ENCODE data around the gene NEIL3. TPM values are rescaled to one million over a fixed set of nuclear protein-coding genes. Genes with fewer than 3 reads are reported as not detected.

NEIL3 gene
- total and polyA plus RNA-seq, 2 donors (not counting 1 experiment from before 2014, with no cell fraction given), result 0.15 TPM; not detected in 1

GRCh38 chr4:177356921-177357320, 47.2 kb downstream of the NEIL3 start:
- no peaks in the 10 kb centered on the region for H3K27me3 Mint-ChIP-seq
- CTCF ChIA-PET, result no interaction called here
- POLR2A ChIA-PET, result no interaction called here

DNA sequence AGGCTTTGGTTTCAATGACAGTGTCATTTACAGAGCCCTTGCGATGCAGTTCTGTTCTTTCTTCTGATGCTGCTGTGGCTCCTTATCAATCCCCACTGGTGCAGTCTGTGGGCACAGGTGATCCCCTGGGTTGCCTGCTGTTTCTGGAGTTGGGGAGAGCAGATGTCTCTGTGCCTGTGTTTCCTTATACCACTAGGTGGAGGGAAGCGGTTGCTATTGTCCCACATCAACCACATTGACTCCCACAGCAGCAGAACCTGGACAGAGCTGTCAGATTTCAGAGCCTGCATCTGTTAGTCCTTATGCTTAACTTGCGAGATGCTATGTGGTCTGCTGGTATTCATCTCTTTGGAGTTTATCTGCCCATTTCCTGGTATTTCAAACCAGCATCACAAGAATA, 57.7 kb downstream of the NEIL3 start:
- no peak overlapping the region for H3K4me2 ChIP-seq (replicated peaks; ENCODE audit: low read depth, low read length, poor library complexity, severe bottlenecking)
- DNase-seq (no peak), ATAC-seq (ENCODE audit: low read depth) (no peak)
- no peak for TF ChIP-seq EZH2 (IDR thresholded peaks at IDR 0.05; ENCODE audit: borderline replicate concordance, insufficient read depth, low read depth, low read length, poor library complexity, severe bottlenecking)
- no peak for TF ChIP-seq CTCF (IDR thresholded peaks at IDR 0.05)
- no peaks in the 10 kb centered on the region for H3K36me3 ChIP-seq (replicated peaks in 1 of 2; ENCODE audit: control extremely low read depth in 1 of 2, control insufficient read depth in 1 of 2, extremely low read depth in 1 of 2, insufficient read depth in 2 of 2, low read length in 1 of 2)
- H3K4me3 ChIP-seq (ENCODE audit: control extremely low read depth in 1 of 5, extremely low read depth in 1 of 5, insufficient read depth in 1 of 5, low read depth in 2 of 5, low read length in 4 of 5), result no peak overlapping the region
- Mint-ChIP-seq H3K4me3 (no peak overlapping the region), H3K27me3 (no peaks in the 10 kb centered on the region), H3K27ac (no peak overlapping the region), H3K9me3 (ENCODE audit: insufficient read depth) (no peaks in the 10 kb centered on the region), H3K4me1 (no peaks in the 10 kb centered on the region)
- no peak overlapping the region for H3K9ac ChIP-seq (ENCODE audit: low read length)
- ChIA-PET CTCF (no interaction called here), POLR2A (no interaction called here)
- H4K20me1 ChIP-seq (ENCODE audit: control insufficient read depth, insufficient read depth, low read length, poor library complexity, severe bottlenecking), result no peaks in the 10 kb centered on the region
- H3K9me3 ChIP-seq (ENCODE audit: control extremely low read depth in 1 of 3, control insufficient read depth in 2 of 3, insufficient read depth in 1 of 3, low read length in 2 of 3), result peaks cover 0 to 4% (median 0%) of the 10 kb centered on the region in 3 donors
- H3K79me2 ChIP-seq (ENCODE audit: control insufficient read depth, insufficient read depth, low read length), result no peaks in the 10 kb centered on the region
- no peaks in the 10 kb centered on the region for H3K27me3 ChIP-seq (replicated peaks in 1 of 4; ENCODE audit: control extremely low read depth in 1 of 4, control insufficient read depth in 3 of 4, insufficient read depth in 4 of 4, low read length in 3 of 4)
- intact Hi-C loops (cut with micrococcal nuclease), result no loop called here
- no peak overlapping the region for H2AFZ ChIP-seq (ENCODE audit: insufficient read depth, low read depth, low read length, poor library complexity, severe bottlenecking)
- H3K27ac ChIP-seq (ENCODE audit: low read length in 2 of 2), result no peak overlapping the region
- 78% methylated on average over 1 of the region's 3 CpGs for WGBS (ENCODE audit: insufficient coverage)
- H3K4me1 ChIP-seq (ENCODE audit: control insufficient read depth in 2 of 2, insufficient read depth in 2 of 2, low read length in 2 of 2), result no peaks in the 10 kb centered on the region

More at GRCh38 chr4:177356921-177357320, 47.2 kb downstream of the NEIL3 start:
- Histone ChIP-seq H3K9ac (ENCODE audit: low read length) (no peak overlapping the region), H3K4me1 (ENCODE audit: control insufficient read depth in 2 of 2, insufficient read depth in 2 of 2, low read length in 2 of 2) (no peaks in the 10 kb centered on the region), H3K27ac (ENCODE audit: low read length in 2 of 2) (no peak overlapping the region), H3K4me3 (ENCODE audit: control extremely low read depth in 1 of 5, extremely low read depth in 1 of 5, insufficient read depth in 1 of 5, low read depth in 2 of 5, low read length in 4 of 5) (no peak overlapping the region), H2AFZ (ENCODE audit: insufficient read depth, low read depth, low read length, poor library complexity, severe bottlenecking) (no peak overlapping the region), H3K4me2 (replicated peaks; ENCODE audit: low read depth, low read length, poor library complexity, severe bottlenecking) (no peak overlapping the region), H3K9me3 (ENCODE audit: control extremely low read depth in 1 of 3, control insufficient read depth in 2 of 3, insufficient read depth in 1 of 3, low read length in 2 of 3) (no peaks in the 10 kb centered on the region), H3K36me3 (replicated peaks in 1 of 2; ENCODE audit: control extremely low read depth in 1 of 2, control insufficient read depth in 1 of 2, extremely low read depth in 1 of 2, insufficient read depth in 2 of 2, low read length in 1 of 2) (no peaks in the 10 kb centered on the region), H4K20me1 (ENCODE audit: control insufficient read depth, insufficient read depth, low read length, poor library complexity, severe bottlenecking) (no peaks in the 10 kb centered on the region), H3K27me3 (replicated peaks in 1 of 4; ENCODE audit: control extremely low read depth in 1 of 4, control insufficient read depth in 3 of 4, insufficient read depth in 4 of 4, low read length in 3 of 4) (no peaks in the 10 kb centered on the region), H3K79me2 (ENCODE audit: control insufficient read depth, insufficient read depth, low read length) (no peaks in the 10 kb centered on the region)
- ATAC-seq (ENCODE audit: low read depth), result no peak
- H3K4me1 Mint-ChIP-seq, result no peaks in the 10 kb centered on the region
- DNase-seq, result no peak
- no peaks in the 10 kb centered on the region for H3K9me3 Mint-ChIP-seq (ENCODE audit: insufficient read depth)
- WGBS (ENCODE audit: insufficient coverage), result 100% methylated on average over 1 of the region's 7 CpGs
- H3K4me3 Mint-ChIP-seq, result no peak overlapping the region
- intact Hi-C loops (cut with micrococcal nuclease), result no loop called here
- no peak for TF ChIP-seq CTCF (IDR thresholded peaks at IDR 0.05)
- TF ChIP-seq EZH2 (IDR thresholded peaks at IDR 0.05; ENCODE audit: borderline replicate concordance, insufficient read depth, low read depth, low read length, poor library complexity, severe bottlenecking), result no peak
- no peak overlapping the region for H3K27ac Mint-ChIP-seq
